HCT116 (cell line): ENCODE data around the gene MDM2. TPM values are rescaled to one million over a fixed set of nuclear protein-coding genes. Genes with fewer than 3 reads are reported as not detected.
"Not testable (repeated sequence)": the region's sequence is repeated elsewhere in the genome, so short reads cannot be mapped to it uniquely, and the experiment has no call there.

Source experiments
- ATAC-seq: fragments of 200-7000 bp; cut with Tn5 transposase; 2 replicates; pipeline ENCODE4 v1.9.1; 2020; ENCODE audit warnings: mild to moderate bottlenecking, moderate library complexity
- BruUV-seq: library from RNA; stranded (reverse); fragments of 400-500 nt; replicated peaks from 2 replicates; lab custom pipeline; 2021; lab: Mats Ljungman, UMichigan
- CTCF ChIA-PET: fragments of 300-600 bp; sonication (Branson Sonifier 250); formaldehyde crosslinking; loops from one replicate; lab custom pipeline; 2021; ENCODE audit warnings: antibody characterized with exemption; lab: Charles Lee
- POLR2A ChIA-PET: fragments of 300-600, 350-600 bp; sonication (Branson Sonifier 250); formaldehyde crosslinking; loops from one replicate; lab custom pipeline; 2021; ENCODE audit warnings: antibody characterized with exemption; lab: Charles Lee
- RAD21 ChIA-PET, 2 experiments: fragments of 300-600 bp; sonication (Branson Sonifier 250); formaldehyde crosslinking; loops; one replicate each; lab custom pipeline; 2023; ENCODE audit warnings: low total read pairs in 2 of 2; ENCODE audit not compliant: uncharacterized antibody in 2 of 2, unreplicated experiment in 2 of 2, low non-redundant PET in 1 of 2; lab: Charles Lee
- DNase-seq: peaks from one replicate; pipeline ENCODE4 v3.0.0-alpha.2; 2010; ENCODE audit warnings: low read depth, low spot score
- H2AFZ ChIP-seq: fragments of 200-600 bp; shearing (Covaris generic), sonication (generic); 2 replicates; pipeline ENCODE4 v1.6.1; 2017; ENCODE audit warnings: low read depth, mixed run types, mixed read lengths, antibody characterized with exemption, low read length; ENCODE audit not compliant: poor library complexity, severe bottlenecking
- H3K27ac ChIP-seq: 2 replicates; pipeline ENCODE4 v1.5.1; 2012; ENCODE audit warnings: low read depth, low read length
- H3K27me3 ChIP-seq: fragments of 200-600 bp; sonication (generic); 2 replicates; pipeline ENCODE4 v1.6.1; 2016; ENCODE audit warnings: mixed run types, low read length, mixed read lengths; ENCODE audit not compliant: insufficient read depth
- H3K36me3 ChIP-seq, 2 experiments: fragments of 200-500 bp in 1 of 2; fragments of 200-600 bp in 1 of 2; sonication (Bioruptor generic) in 1 of 2; sonication (generic) in 1 of 2; 2 replicates each; pipeline versions ENCODE4 v1.5.1 to v1.6.1; 2014 to 2016; ENCODE audit warnings: low read length in 2 of 2, inconsistent platforms in 1 of 2, mixed read lengths in 1 of 2, mixed run types in 1 of 2; ENCODE audit not compliant: insufficient read depth in 2 of 2, control insufficient read depth in 1 of 2
- H3K4me1 ChIP-seq, 2 experiments: fragments of 200-600 bp in 1 of 2; sonication (generic) in 1 of 2; 2 replicates each; pipeline versions ENCODE4 v1.5.1 to v1.6.1; 2012 to 2017; ENCODE audit warnings: low read length in 2 of 2, inconsistent platforms in 1 of 2, mild to moderate bottlenecking in 1 of 2, mixed read lengths in 1 of 2, mixed run types in 1 of 2, moderate library complexity in 1 of 2; ENCODE audit not compliant: insufficient read depth in 2 of 2, control insufficient read depth in 1 of 2
- H3K4me2 ChIP-seq: fragments of 200-600 bp; sonication (generic); 2 replicates; pipeline ENCODE4 v1.6.1; 2017; ENCODE audit warnings: mixed run types, low read length, mixed read lengths
- H3K4me3 ChIP-seq, 2 experiments: fragments of 200-600 bp in 1 of 2; sonication (generic) in 1 of 2; replicated peaks in 1 of 2; 2 replicates each; pipeline ENCODE4 v1.5.1; 2011 to 2016; ENCODE audit warnings: low read length in 2 of 2, control low read depth in 1 of 2, low read depth in 1 of 2, mild to moderate bottlenecking in 1 of 2, mixed read lengths in 1 of 2, mixed run types in 1 of 2
- H3K79me2 ChIP-seq: fragments of 200-600 bp; sonication (generic); 2 replicates; pipeline ENCODE4 v1.6.1; 2017; ENCODE audit warnings: mild to moderate bottlenecking, mixed run types, low read length, moderate library complexity, mixed read lengths; ENCODE audit not compliant: insufficient read depth
- H3K9ac ChIP-seq: fragments of 200-600 bp; sonication (generic); 2 replicates; pipeline ENCODE4 v1.6.1; 2016; ENCODE audit warnings: low read length, mixed read lengths
- H3K9me2 ChIP-seq: fragments of 200-600 bp; sonication (generic), shearing (Covaris generic); 2 replicates; pipeline ENCODE4 v1.6.1; 2017; ENCODE audit warnings: mixed run types, mild to moderate bottlenecking, moderate library complexity; ENCODE audit not compliant: insufficient read depth
- H3K9me3 ChIP-seq, 2 experiments: fragments of 200-500 bp in 1 of 2; fragments of 200-600 bp in 1 of 2; sonication (Bioruptor generic) in 1 of 2; sonication (generic) in 1 of 2; 2 replicates each; pipeline ENCODE4 v1.6.1; 2014 to 2017; ENCODE audit warnings: low read length in 2 of 2, mixed read lengths in 2 of 2, inconsistent platforms in 1 of 2, low read depth in 1 of 2, mild to moderate bottlenecking in 1 of 2, mixed run types in 1 of 2, moderate library complexity in 1 of 2; ENCODE audit not compliant: control insufficient read depth in 1 of 2, insufficient read depth in 1 of 2
- H4K20me1 ChIP-seq: fragments of 200-600 bp; sonication (generic), shearing (Covaris generic); 2 replicates; pipeline ENCODE4 v1.6.1; 2017; ENCODE audit warnings: mixed run types, mild to moderate bottlenecking, moderate library complexity; ENCODE audit not compliant: insufficient read depth
- CBX3 ChIP-seq: IDR thresholded peaks from 2 replicates; pipeline ENCODE4 v1.6.1; 2012; ENCODE audit warnings: low read depth
- CEBPB ChIP-seq: IDR thresholded peaks from 2 replicates; pipeline ENCODE4 v1.6.1; 2012; ENCODE audit warnings: low read depth
- EGR1 ChIP-seq: IDR thresholded peaks from 2 replicates; pipeline ENCODE4 v1.6.1; 2012; ENCODE audit warnings: low read depth
- POLR2A ChIP-seq: IDR thresholded peaks from 2 replicates; pipeline ENCODE4 v1.7.0; 2011; ENCODE audit warnings: borderline replicate concordance; ENCODE audit not compliant: insufficient read depth, insufficient read length; ENCODE audit errors: extremely low read depth
- POLR2AphosphoS5 ChIP-seq: IDR thresholded peaks from 2 replicates; pipeline ENCODE4 v1.6.1; 2011; ENCODE audit warnings: mild to moderate bottlenecking, low read depth, low read length, moderate library complexity
- RAD21 ChIP-seq: IDR thresholded peaks from 2 replicates; pipeline ENCODE4 v1.6.1; 2012; ENCODE audit warnings: low read depth, mild to moderate bottlenecking
- SP1 ChIP-seq: IDR thresholded peaks from 2 replicates; pipeline ENCODE4 v1.6.1; 2012; ENCODE audit warnings: low read depth
- ZBTB33 ChIP-seq: IDR thresholded peaks from 2 replicates; pipeline ENCODE4 v1.6.1; 2011; ENCODE audit warnings: mild to moderate bottlenecking, low read length, moderate library complexity; ENCODE audit not compliant: insufficient replicate concordance; ENCODE audit errors: extremely low read depth
- intact Hi-C: fragments of 100-400 bp; cut with micrococcal nuclease; formaldehyde crosslinking; loops from 2 replicates; pipeline ENCODE4 v1.10.0; 2022
- total RNA-seq: library from RNA; stranded (reverse); gene quantifications from one replicate; pipeline ENCODE4 v1.2.1, GENCODE V29; 2021; ENCODE audit not compliant: unreplicated experiment

Gene MDM2
- total RNA-seq, 1 experiment from 2014 or later = 170 TPM

DNA sequence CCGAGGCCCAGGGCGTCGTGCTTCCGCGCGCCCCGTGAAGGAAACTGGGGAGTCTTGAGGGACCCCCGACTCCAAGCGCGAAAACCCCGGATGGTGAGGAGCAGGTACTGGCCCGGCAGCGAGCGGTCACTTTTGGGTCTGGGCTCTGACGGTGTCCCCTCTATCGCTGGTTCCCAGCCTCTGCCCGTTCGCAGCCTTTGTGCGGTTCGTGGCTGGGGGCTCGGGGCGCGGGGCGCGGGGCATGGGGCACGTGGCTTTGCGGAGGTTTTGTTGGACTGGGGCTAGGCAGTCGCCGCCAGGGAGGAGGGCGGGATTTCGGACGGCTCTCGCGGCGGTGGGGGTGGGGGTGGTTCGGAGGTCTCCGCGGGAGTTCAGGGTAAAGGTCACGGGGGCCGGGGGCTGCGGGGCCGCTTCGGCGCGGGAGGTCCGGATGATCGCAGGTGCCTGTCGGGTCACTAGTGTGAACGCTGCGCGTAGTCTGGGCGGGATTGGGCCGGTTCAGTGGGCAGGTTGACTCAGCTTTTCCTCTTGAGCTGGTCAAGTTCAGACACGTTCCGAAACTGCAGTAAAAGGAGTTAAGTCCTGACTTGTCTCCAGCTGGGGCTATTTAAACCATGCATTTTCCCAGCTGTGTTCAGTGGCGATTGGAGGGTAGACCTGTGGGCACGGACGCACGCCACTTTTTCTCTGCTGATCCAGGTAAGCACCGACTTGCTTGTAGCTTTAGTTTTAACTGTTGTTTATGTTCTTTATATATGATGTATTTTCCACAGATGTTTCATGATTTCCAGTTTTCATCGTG, 612 bp downstream of the MDM2 start (continued):
- TF ChIP-seq ZBTB33 = no peak
- peak; percentile 83 for TF ChIP-seq POLR2AphosphoS5
- no peak for TF ChIP-seq POLR2A
- TF ChIP-seq SP1 = peak; percentile 75
- 0 out of 2 replicates have a peak, but pooled peaks have one; percentile 7 for TF ChIP-seq EGR1
- TF ChIP-seq RAD21 = no peak

DNA sequence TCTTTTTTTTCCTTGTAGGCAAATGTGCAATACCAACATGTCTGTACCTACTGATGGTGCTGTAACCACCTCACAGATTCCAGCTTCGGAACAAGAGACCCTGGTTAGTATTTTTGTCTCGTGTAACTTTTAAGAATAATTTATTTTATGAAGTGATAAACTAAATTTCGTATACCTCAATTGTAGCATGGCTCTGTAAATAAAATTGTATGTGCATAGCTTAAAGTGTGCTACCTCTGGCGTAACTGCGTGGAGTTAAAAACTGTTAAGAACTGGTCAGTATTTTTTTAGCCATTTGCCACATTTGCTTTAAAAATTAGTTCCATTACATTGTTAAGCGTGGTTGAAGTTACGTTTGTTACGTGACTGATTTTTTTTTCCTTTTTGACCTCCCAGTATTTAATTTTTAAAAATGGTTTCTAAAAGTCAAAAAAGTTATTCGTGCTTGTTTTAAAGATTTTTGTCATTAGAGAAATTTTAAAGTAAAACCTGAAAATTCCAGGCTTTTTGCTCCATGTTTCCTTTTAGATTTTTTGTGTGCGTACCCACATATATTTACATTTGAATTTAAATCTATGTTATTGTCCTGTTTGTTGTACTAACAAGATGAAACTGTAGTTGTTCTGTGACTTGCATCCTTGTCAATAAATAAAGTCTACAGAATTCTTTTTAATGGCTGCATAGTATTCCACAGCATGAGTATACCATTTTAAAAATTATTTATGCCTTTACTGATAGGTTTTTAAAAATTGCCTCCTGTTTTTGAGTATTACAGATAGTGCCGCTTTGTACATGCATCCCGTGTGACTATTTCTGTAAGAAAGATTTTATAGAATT, 1.4 kb downstream of the MDM2 start:
- no peaks in the 10 kb centered on the region for H3K9me3 ChIP-seq
- peak overlapping the region; percentile 84 for H3K4me2 ChIP-seq
- TF ChIP-seq CEBPB = 0 out of 2 replicates have a peak, but pooled peaks have one; percentile 8
- no peak for TF ChIP-seq POLR2AphosphoS5
- no peak for TF ChIP-seq CBX3
- TF ChIP-seq SP1 = no peak
- H3K79me2 ChIP-seq = peaks cover 64% of the 10 kb centered on the region
- H3K27me3 ChIP-seq = no peaks in the 10 kb centered on the region
- H3K9ac ChIP-seq = peak overlapping the region; percentile 100
- CTCF ChIA-PET = interaction anchor here (2.1 to 2.4 kb wide), 2 partner anchors 8 to 21 kb away, joined by 9 to 12 read pairs; no protein-coding TSS in a partner anchor
- RAD21 ChIA-PET = interaction anchor here in 1 of 2 experiments (1.4 kb wide), 1 partner anchor 63 kb away, joined by 5 read pairs; the partner anchor contains the start of gene SLC35E3
- H4K20me1 ChIP-seq = peaks cover 4% of the 10 kb centered on the region; the same call in 1 of the 2 replicates
- no peaks in the 10 kb centered on the region for H3K9me2 ChIP-seq
- H3K36me3 ChIP-seq = peaks cover 11 to 22% of the 10 kb centered on the region in 2 experiments; a peak in 3 of 4 replicates
- no peak overlapping the region for H2AFZ ChIP-seq
- ATAC-seq = no peak
- POLR2A ChIA-PET = interaction anchor here (1.4 to 1.8 kb wide), 3 partner anchors 11 to 63 kb away, joined by 3 to 4 read pairs (median 4); partner anchors contain the start of gene SLC35E3
- TSS peak; percentile 65 for BruUV-seq
- DNase-seq = no peak
- intact Hi-C loops = loop anchor here (5.0 kb wide), 1 partner anchor 477 kb away; the partner anchor contains the start of gene MDM1
- H3K4me3 ChIP-seq = peak overlapping the region; percentile 95 to 96
- H3K27ac ChIP-seq = peak overlapping the region; percentile 99
- peaks cover 6 to 31% of the 10 kb centered on the region in 2 experiments; a peak in 3 of 4 replicates for H3K4me1 ChIP-seq

- H4K20me1 ChIP-seq, H3K27me3 ChIP-seq, ATAC-seq, RAD21 ChIA-PET, DNase-seq, H3K27ac ChIP-seq, H3K9me3 ChIP-seq, BruUV-seq, H3K4me3 ChIP-seq, H3K9ac ChIP-seq, H2AFZ ChIP-seq, H3K9me2 ChIP-seq, intact Hi-C loops, POLR2A ChIA-PET, CTCF ChIA-PET: not testable (repeated sequence)
- H3K4me1 ChIP-seq = peaks cover 6 to 31% of the 10 kb centered on the region in 2 experiments; a peak in 3 of 4 replicates
- H3K36me3 ChIP-seq = peaks cover 17 to 26% of the 10 kb centered on the region in 2 experiments; a peak in 3 of 4 replicates
- peak overlapping the region; percentile 84; the same call in 1 of the 2 replicates for H3K4me2 ChIP-seq
- peaks cover 70% of the 10 kb centered on the region for H3K79me2 ChIP-seq
Observed at GRCh38 chr12:68810027-68810389, 2.0 kb downstream of the MDM2 start.
